Natural killer cell treated with Interleukin-12 subunit alpha and Interleukin-12 subunit beta and Interleukin-15 and Interleukin-18, amount 100 ng/mL, for 72 hours (primary cell): ENCODE results near the gene CCDC85B. TPM values are rescaled to one million over a fixed set of nuclear protein-coding genes. Genes with fewer than 3 reads are reported as not detected.
A peak's percentile ranks its signal among the peaks of the same experiment; 100 is the strongest.

ENCODE experiments used
- ATAC-seq, 2 donors: fragments of 150-1000 bp; cut with Tn5 transposase in 1 of 2; sonication (Bioruptor Pico), chemical (Tn5 transposase) in 1 of 2; 2 replicates each; pipeline ENCODE4 v1.10.0; 2021
- DNase-seq: peaks from one replicate; pipeline ENCODE4 v3.0.0; 2022; ENCODE audit warnings: low spot score
- H3K27ac Mint-ChIP-seq, 2 donors: 1 replicate in 1 of 2; 2 replicates in 1 of 2; pipeline ENCODE4 v1.8.0; 2022; ENCODE audit warnings: mixed read lengths in 2 of 2, mild to moderate bottlenecking in 1 of 2, moderate library complexity in 1 of 2
- H3K27me3 Mint-ChIP-seq, 2 donors: 1 replicate in 1 of 2; 2 replicates in 1 of 2; pipeline ENCODE4 v1.8.0; 2022; ENCODE audit warnings: mixed read lengths in 2 of 2
- H3K36me3 Mint-ChIP-seq: one replicate; pipeline ENCODE4 v1.8.0; 2022; ENCODE audit warnings: mixed read lengths
- H3K4me1 Mint-ChIP-seq, 2 donors: 1 replicate in 1 of 2; 2 replicates in 1 of 2; pipeline ENCODE4 v1.8.0; 2022; ENCODE audit warnings: low read depth in 2 of 2, mixed read lengths in 2 of 2, mild to moderate bottlenecking in 1 of 2
- H3K4me3 Mint-ChIP-seq: one replicate; pipeline ENCODE4 v1.8.0; 2022; ENCODE audit warnings: mixed read lengths
- H3K9me3 Mint-ChIP-seq: 2 replicates; pipeline ENCODE4 v1.8.0; 2022; ENCODE audit warnings: mixed read lengths
- total RNA-seq, 2 donors: library from RNA; stranded (reverse); gene quantifications; one replicate each; pipeline ENCODE4 v1.2.3, GENCODE V29; 2022

The CCDC85B gene
- total RNA-seq, 2 donors from 2014 or later = 44.6 to 89.8 TPM

DNA sequence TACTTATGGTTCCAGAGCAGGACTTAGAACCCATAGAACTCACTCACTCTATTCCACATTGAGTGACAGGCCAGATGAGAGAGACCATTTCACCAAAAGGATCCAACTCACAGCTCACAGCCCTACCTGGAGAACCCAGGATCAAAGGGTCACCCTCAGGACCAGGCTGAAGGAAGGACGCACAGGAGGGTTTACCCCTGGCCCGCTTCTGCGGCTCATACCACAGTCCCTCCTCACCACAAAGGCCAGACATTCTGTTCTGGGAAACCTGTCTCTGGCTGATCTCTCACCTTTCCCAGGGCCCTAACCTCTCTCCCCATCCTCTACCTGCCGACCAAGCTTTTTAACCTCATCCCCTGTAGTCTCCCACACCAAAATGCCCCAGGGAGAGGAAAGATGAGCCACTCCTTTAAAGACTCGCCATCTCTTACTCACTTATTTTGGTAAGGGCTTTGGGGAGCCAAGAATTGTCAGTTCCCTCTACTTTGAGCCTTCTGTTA, 5.1 kb downstream of the CCDC85B start:
- ATAC-seq (no peak), DNase-seq (no peak)
- Mint-ChIP-seq H3K36me3 (peaks cover 7% of the 10 kb centered on the region), H3K4me1 (peaks cover 39% of the 10 kb centered on the region in 2 donors), H3K27me3 (no peaks in the 10 kb centered on the region), H3K4me3 (peak overlapping the region; percentile 32), H3K27ac (peak overlapping the region; percentile 67 to 81), H3K9me3 (no peaks in the 10 kb centered on the region)

DNA sequence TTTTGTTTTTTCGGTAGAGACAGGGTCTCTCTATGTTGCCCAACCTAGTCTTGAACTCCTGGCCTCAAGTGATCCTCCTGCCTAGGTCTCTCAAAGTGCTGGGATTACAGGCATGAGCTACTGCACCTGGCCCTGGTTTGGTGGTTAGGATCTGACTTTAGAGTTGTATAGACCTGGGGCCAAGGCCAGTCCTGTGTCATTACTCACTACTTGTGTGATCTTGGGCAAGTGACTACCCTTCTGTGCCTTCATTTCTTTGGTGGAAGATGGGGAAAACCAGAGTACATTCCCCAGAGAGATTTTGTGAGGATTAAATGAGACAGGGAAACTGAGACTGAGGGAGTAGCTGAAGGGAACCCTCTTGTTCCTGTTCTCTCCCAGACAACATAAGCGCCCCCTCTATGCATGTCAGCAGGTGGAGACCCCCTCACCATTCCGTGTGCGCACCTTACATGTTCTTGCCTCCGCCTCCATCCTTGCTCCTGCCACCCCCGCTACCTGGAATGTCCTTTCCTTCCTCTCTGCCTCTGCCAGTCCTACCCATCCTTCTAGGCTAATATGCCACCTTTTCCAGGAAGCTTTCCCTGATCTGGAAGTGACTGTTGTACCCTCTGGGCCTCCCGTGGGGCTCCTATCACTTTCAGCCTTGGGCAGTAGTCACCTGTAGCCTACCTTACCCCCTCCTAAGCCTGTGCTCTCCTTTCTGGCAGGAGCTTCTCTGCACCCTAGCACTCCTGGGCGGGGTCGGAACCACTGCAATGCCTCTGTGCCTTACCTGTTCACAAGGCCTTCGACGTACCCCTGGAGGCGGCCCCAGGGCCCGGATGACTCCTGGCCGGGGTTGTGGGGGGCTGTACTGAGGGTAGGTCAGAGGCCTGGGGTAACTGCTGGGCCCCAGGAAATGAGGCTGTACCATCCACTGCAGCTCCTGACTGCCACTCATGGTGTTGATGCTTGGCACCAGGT, 5.8 kb downstream of the CCDC85B start:
- H3K36me3 Mint-ChIP-seq = peaks cover 7% of the 10 kb centered on the region
- H3K4me1 Mint-ChIP-seq = peaks cover 42 to 46% of the 10 kb centered on the region in 2 donors
- H3K9me3 Mint-ChIP-seq = no peaks in the 10 kb centered on the region
- peak overlapping the region; percentile 32 for H3K4me3 Mint-ChIP-seq
- DNase-seq (no peak), ATAC-seq (no peak)
- peak overlapping the region; percentile 67 to 81 for H3K27ac Mint-ChIP-seq
- H3K27me3 Mint-ChIP-seq = no peaks in the 10 kb centered on the region

- H3K27ac Mint-ChIP-seq = peak overlapping the region; percentile 67 to 81
- no peak for DNase-seq
- no peaks in the 10 kb centered on the region for H3K27me3 Mint-ChIP-seq
- H3K4me1 Mint-ChIP-seq = peaks cover 48 to 53% of the 10 kb centered on the region in 2 donors
- no peaks in the 10 kb centered on the region for H3K9me3 Mint-ChIP-seq
- no peak for ATAC-seq
- H3K4me3 Mint-ChIP-seq = no peak overlapping the region
- H3K36me3 Mint-ChIP-seq = peaks cover 6% of the 10 kb centered on the region
These were observed 6.6 kb downstream of the CCDC85B start for GRCh38 chr11:65897020-65897471.

DNA sequence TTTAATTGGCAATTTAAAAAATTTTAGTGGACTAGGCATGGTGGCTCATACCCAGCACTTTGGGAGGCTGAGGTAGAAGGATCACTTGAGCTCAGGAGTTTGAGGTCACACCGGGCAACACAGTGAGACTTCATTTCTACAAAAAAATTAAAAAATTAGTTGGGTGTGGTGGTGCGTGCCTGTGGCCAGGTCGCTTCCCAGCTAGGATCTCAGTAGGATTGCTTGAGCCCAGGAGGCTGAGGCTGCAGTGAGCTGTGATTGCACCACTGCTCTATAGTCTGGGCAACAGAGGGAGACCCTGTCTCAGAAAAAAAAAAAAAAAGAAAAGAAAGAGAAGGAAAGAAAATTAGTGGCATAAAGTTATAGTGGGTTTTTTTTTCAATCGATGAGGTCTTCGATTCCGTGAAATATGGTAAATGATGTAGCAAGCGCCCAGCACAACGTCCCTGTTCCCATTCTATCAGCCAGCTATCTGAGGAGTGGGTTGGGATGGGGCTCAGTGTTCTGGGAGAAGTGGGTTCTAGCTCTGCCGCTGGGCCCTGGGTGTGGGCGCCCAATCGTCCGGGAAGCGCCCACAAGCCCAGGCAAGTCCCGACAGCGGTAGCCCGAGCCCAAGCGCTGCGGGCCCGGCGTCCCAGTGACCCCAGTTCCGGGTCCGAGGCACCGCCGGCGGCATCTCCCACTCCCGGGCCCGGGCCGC, 8.3 kb downstream of the CCDC85B start:
- Mint-ChIP-seq H3K27me3 (no peaks in the 10 kb centered on the region), H3K4me1 (peaks cover 43 to 49% of the 10 kb centered on the region in 2 donors), H3K9me3 (no peaks in the 10 kb centered on the region), H3K27ac (peak overlapping the region; percentile 81 to 94), H3K4me3 (peak overlapping the region; percentile 86), H3K36me3 (no peaks in the 10 kb centered on the region)
- DNase-seq (no peak), ATAC-seq (no peak)

DNA sequence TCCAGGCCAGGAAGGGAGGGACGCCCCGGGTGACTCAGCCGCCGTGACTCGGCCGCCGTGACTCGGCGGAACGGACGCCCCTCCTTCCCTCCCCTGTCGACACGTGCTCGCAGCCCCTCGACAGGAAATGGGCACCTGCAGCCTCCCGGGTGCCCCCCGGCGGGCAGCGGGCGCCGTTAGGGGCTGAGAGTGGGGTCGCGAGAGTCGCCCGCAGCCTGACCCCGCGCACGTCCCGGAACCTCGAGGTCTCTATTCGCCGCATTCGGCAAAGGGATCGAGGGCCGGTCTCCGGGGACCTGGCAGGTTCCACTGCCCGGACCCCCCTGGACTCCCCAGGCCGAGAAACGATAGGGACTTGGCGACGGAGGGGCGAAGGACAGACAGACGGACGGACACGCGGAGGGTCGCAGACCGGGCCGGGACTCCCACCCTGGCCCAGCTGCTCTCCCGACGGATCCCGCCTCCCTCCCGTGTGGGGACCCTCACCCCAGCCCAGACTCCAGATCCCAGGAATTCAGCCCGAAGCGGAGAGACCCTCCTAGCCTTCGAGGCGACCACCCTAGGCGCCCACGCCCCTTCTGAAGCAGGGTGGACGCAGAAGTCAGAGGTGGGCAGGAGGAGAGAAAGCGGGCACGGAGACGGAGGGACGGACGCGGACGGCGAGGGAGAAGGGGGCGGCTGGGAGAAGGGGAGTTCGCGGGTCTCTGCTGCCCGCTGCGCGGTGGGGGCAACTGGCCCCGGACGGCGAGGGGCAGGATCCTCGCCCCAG, 9.1 kb downstream of the CCDC85B start:
- peak; percentile 88 for DNase-seq
- Mint-ChIP-seq H3K4me3 (peak overlapping the region; percentile 76), H3K9me3 (no peaks in the 10 kb centered on the region), H3K27ac (peak overlapping the region; percentile 81 to 94), H3K36me3 (no peaks in the 10 kb centered on the region), H3K27me3 (no peaks in the 10 kb centered on the region), H3K4me1 (peaks cover 37 to 42% of the 10 kb centered on the region in 2 donors)
- ATAC-seq = peak; percentile 68 to 72

DNA sequence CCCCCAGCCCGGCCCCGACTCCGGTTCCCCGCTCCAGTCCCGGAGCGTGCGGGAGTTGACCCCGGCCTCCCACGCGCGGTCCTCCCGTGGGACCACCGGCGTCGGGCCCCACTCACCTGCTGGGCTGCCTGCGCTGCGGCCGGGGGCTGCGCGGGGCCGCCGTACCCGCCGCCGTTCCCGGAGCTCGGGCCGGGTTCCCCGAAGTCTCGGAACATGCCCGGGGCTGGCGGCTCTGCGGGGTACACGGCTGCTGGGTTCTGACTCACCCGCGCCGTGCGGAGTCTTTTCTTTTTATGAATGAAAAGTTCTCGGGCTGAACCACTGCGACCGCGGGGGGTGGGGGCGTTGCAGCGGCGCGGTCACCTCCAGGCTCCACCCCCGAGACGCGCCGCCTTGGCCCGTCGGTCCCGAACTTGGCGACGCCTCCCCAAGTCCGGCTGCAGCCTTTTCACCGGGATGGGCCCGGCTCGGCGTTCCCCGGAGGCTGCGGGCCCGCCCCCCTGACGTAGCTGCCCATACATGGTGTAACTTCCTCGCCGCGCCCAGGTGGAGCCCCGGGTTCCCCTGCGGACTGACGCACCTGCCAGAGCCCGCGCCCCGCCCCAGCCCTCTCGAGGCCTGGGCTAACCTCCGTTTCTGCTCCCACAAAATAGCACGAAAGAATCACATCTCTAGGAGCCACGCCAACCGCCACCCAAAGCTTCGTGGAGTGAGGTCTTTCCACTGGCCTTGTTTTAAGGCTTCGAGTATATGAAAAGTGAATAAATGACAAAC, 9.8 kb downstream of the CCDC85B start, which contains the start of gene FOSL1:
FOSL1 (minus strand) TSS at position 264 of the 774 bp plus-strand sequence; CDS start at position 215, 49 bp downstream.
- Mint-ChIP-seq H3K9me3 (no peaks in the 10 kb centered on the region), H3K36me3 (no peaks in the 10 kb centered on the region), H3K27ac (peak within 1 kb of the TSS; percentile 81 to 94), H3K27me3 (no peaks in the 10 kb centered on the region), H3K4me1 (peaks cover 35 to 40% of the 10 kb centered on the region in 2 donors), H3K4me3 (peak within 1 kb of the TSS; percentile 76)
- ATAC-seq = peak; percentile 90 to 93
- DNase-seq = peak; percentile 95

DNA sequence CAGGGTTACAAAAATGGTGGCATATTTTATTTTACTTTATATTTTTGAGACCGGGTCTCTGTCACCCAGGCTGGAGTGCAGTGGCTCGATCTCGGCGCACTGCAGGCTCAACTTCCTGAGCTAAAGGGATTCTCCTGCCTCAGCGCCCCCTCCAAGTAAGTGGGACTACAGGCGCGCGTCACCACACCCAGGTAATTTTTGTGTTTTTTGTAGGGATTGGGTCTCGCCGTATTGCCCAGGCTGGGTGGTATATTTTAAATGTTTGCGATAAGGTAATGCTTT, 10.4 kb downstream of the CCDC85B start:
- peaks cover 29 to 35% of the 10 kb centered on the region in 2 donors for H3K4me1 Mint-ChIP-seq
- H3K27me3 Mint-ChIP-seq = no peaks in the 10 kb centered on the region
- H3K4me3 Mint-ChIP-seq = peak overlapping the region; percentile 62
- H3K36me3 Mint-ChIP-seq = no peaks in the 10 kb centered on the region
- DNase-seq = no peak
- H3K9me3 Mint-ChIP-seq = no peaks in the 10 kb centered on the region
- ATAC-seq = no peak
- peak overlapping the region in 1 of 2 donors; percentile 69 for H3K27ac Mint-ChIP-seq

DNA sequence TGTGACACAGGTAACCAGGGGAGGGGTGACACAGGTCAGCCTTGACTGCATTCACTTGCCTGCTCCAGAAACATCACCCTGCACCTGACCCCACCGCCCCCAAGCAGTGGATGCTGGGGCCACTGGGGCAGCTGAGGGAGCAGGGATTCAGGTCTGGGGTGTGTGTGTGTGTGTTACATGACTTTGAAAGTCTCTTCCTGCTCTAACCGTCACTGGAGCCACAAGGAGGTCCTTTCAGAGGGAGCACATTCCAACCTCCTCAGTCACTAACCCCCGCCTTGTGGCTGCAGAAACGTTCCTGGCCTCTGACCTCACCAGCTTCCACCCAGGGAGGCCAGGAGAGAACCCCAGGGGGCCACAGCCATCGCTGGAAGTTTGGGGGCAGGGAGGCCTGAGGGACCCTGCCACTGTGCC, 12.6 kb downstream of the CCDC85B start:
- ATAC-seq (no peak), DNase-seq (no peak)
- Mint-ChIP-seq H3K27me3 (no peaks in the 10 kb centered on the region), H3K4me3 (no peak overlapping the region), H3K4me1 (peaks cover 18 to 27% of the 10 kb centered on the region in 2 donors), H3K9me3 (no peaks in the 10 kb centered on the region), H3K36me3 (no peaks in the 10 kb centered on the region), H3K27ac (no peak overlapping the region)

DNA sequence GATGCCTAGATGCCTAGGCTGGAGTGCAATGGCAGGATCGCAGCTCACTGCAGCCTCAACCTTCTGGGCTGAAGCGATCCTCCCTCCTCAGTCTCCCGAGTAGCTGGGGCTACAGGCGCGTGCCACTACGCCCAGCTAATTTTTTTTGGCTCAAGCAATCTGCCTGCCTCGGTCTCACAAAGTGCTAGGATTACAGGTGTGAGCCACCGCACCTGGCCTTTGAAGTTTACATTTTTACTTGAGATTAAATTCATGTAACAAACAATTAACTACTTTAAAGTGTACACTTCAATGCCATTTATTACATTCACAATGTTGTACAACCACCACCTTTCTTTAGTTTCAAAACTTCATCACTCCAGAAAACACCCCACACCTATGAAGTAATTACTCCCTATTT, 13.2 kb downstream of the CCDC85B start:
- H3K9me3 Mint-ChIP-seq = no peaks in the 10 kb centered on the region
- no peak overlapping the region for H3K4me3 Mint-ChIP-seq
- H3K4me1 Mint-ChIP-seq = peaks cover 17 to 24% of the 10 kb centered on the region in 2 donors
- H3K36me3 Mint-ChIP-seq = no peaks in the 10 kb centered on the region
- DNase-seq (no peak), ATAC-seq (no peak)
- no peaks in the 10 kb centered on the region for H3K27me3 Mint-ChIP-seq
- peak overlapping the region in 1 of 2 donors; percentile 36 for H3K27ac Mint-ChIP-seq

DNA sequence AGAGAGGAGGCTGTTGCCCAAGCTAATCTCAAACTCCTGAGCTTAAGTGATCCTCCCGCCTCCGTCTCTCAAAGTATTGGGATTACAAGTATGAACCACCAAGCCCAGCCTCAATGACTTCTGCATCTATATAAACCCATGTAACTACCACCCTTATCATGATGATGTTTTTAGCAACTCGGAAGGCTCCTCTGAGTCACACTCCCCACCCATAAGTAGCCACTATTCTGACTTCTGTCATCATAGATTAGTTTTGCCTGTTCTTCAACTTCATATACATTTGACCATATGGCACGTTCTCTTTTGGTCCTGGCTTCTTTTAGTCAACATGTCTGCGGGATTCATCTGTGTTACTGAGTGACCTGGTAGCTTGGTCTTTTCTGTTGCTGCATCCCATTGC, 16.1 kb downstream of the CCDC85B start:
- Mint-ChIP-seq H3K4me3 (no peak overlapping the region), H3K27me3 (peaks cover 0 to 2% of the 10 kb centered on the region in 2 donors), H3K9me3 (no peaks in the 10 kb centered on the region), H3K27ac (no peak overlapping the region), H3K36me3 (no peaks in the 10 kb centered on the region), H3K4me1 (peaks cover 11 to 12% of the 10 kb centered on the region in 2 donors)
- DNase-seq (no peak), ATAC-seq (no peak)

- peaks cover 0 to 2% of the 10 kb centered on the region in 2 donors for H3K27me3 Mint-ChIP-seq
- no peak for ATAC-seq
- H3K27ac Mint-ChIP-seq = no peak overlapping the region
- H3K4me3 Mint-ChIP-seq = no peak overlapping the region
- peaks cover 0 to 4% of the 10 kb centered on the region in 2 donors for H3K4me1 Mint-ChIP-seq
- no peaks in the 10 kb centered on the region for H3K9me3 Mint-ChIP-seq
- DNase-seq = no peak
- H3K36me3 Mint-ChIP-seq = no peaks in the 10 kb centered on the region
These were observed 17.4 kb downstream of the CCDC85B start for GRCh38 chr11:65907878-65908277.

GRCh38 chr11:65911682-65912568, 21.5 kb downstream of the CCDC85B start:
- peaks cover 0 to 2% of the 10 kb centered on the region in 2 donors for H3K27me3 Mint-ChIP-seq
- H3K4me3 Mint-ChIP-seq = no peak overlapping the region
- H3K36me3 Mint-ChIP-seq = no peaks in the 10 kb centered on the region
- H3K27ac Mint-ChIP-seq = no peak overlapping the region
- H3K9me3 Mint-ChIP-seq = no peaks in the 10 kb centered on the region
- DNase-seq (no peak), ATAC-seq (no peak)
- peaks cover 17 to 22% of the 10 kb centered on the region in 2 donors for H3K4me1 Mint-ChIP-seq
